OCI-M1 (cell line): ENCODE measurements around the gene HCRTR1.
A peak's percentile ranks its signal among the peaks of the same experiment; 100 is the strongest.

Source experiments
- DNase-seq: peaks from one replicate; lab custom pipeline; 2025; lab: John Stamatoyannopoulos, UW

The HCRTR1 gene

DNA sequence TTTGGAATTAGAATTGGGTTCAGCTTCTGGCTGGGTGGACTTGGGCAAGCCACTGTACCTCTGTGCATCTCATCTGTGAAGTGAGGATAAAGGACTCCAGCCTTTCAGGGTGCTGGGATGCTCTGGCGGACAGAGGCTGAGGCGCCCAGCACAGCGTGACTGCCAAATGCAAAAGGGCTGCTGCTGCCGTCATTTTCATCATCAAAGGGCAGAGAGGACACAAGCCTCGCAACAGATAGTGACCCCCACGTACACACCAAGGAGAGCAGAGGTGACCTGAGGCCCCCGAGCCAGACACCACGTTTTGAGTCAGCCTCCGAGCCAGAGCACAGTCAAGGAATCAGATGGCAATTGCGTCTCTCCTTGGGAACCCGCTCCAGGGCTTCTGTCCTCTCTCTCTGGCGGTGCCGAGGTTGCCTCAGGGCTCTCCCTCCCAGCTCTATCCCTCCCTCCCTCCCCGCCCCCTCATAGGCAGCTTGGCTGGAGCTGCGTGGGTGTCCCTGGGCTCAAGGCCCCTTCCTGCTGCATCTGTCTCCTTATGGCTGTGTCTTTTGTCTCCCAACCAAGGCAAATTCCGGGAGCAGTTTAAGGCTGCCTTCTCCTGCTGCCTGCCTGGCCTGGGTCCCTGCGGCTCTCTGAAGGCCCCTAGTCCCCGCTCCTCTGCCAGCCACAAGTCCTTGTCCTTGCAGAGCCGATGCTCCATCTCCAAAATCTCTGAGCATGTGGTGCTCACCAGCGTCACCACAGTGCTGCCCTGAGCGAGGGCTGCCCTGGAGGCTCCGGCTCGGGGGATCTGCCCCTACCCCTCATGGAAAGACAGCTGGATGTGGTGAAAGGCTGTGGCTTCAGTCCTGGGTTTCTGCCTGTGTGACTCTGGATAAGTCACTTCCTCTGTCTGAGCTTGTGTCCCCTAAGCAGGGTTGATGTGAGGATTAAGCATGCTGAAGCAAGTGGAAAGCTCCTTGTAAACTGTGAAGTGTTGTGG lies 9.0 kb downstream of the HCRTR1 start:
- no peak for DNase-seq

DNA sequence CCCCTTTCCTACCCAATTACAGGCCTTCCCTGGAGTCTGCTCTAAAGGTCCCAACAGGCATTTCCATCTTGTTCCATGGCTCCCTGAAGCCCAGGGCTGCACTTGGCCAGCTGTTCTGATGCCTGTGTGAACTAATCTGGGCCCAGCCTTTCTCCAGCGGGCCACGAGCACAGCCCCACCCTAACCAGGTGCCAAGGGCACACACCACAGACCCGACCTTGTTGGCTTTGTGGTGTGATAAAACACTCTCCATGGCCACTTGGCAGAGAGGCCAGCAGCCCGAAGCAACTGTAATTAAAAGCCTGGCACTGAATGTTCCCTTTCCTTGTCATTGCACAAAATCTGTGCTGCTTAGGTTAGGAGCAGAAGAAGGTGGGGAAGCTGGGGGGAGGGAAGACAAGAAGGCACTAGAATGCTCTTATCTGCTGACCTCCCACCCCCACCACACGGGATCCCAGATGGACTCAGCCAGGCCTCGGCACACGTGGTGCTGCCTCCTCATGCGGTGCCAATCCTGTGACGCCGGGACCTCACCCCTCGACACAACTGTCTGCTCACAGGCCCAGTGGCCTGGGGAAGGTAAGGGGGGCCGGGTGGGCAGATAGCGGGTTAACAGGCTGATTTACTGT lies 9.9 kb downstream of the HCRTR1 start:
- peak; percentile 65 for DNase-seq

DNA sequence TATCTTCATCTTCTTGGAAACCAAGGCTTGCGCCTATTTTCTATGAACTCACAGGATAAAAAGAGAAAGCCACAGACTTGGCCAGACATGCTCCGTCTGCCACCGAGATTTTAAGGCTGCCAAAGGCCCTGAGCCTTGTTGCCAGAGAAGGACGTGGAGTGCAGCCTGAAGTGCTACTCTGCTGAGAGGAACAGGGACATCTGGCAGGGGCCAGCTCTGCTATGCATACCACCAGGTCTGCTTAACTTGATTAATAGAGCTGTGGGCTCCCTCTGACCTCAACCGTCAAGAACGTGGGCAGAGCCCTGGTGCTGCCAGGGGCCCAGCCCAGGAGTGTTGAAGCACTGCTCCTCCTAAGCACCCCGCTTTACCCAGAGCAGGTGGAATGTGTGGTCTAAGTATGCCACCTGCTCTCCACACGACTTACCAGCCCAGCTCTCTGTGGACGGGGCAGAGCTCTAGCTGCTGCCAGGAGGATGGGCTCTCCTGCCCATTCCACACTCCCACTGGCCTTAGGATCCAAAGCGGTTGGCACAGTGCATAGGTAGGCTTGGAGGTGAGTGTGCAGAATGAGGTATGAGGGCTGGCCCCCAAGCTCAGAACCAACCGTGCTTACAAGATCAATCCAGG lies 10.6 kb downstream of the HCRTR1 start:
- no peak for DNase-seq

DNA sequence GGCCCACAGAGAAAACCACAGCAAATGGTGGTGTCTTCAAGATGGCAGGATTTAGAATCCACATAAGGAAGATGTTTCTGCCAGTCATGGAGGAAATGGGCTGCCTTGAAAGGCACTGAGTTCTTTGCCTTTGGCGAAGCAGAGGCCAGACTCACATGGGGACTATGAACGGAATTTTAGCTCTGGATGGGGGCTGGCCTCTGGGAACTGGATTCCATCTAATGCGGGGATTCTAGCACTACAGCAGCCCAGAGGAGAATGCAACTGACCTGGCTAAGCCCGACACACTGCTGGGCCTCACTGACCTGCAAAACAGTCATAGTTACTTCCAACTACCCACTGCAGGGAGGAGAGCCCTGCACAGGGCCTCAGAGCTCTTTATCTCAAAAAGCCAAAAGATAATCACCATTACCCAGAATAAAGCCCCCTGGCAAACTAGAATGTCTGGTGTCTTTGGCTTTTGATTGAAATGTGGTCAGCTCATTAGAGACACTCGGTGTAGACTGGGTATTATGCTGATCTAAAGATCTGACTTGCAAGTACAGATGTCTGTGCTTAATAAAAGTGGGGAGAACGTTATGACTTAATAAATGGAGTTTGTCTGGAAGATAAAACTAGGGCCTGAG lies 11.6 kb downstream of the HCRTR1 start:
- no peak for DNase-seq

DNA sequence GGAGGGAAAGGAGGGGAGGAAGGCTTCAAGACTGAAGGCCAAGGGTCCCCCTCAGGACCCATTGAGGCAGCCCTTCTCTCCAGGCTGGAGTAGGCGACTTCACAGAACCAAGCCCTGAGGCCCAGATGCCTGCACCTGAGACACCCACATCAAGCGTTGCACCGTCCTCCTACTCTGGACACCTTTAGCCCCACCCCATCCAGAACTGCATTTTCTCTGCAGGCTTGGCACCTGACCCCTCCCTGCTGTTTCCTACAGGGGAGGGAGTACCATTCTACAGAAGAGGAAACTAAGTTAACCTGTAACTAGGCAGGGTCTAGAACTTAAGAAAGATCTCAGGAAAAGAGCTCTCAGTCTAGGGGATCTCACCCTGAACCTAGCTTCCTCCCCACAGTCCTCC lies 15.2 kb downstream of the HCRTR1 start:
- DNase-seq, result no peak

DNA sequence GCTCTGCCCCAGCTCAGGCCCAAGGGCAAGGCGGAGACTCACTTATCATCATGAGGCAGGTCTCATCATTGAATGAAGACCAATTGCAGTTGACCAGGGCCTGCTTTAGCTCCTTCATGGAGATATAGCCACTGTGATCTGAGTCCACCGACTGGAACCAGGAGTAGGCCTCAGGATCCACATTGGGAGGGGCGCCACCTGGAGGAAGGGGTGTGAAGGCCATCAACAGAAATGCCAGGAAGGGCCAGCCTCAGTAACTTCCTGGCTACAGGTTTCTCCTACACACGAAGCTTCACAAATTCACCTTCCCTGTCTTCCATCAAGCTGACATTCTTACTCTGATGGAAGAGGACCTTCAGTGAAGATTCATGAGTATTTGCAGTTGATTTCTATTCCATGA lies 15.6 kb downstream of the HCRTR1 start:
- peak; percentile 55 for DNase-seq

DNA sequence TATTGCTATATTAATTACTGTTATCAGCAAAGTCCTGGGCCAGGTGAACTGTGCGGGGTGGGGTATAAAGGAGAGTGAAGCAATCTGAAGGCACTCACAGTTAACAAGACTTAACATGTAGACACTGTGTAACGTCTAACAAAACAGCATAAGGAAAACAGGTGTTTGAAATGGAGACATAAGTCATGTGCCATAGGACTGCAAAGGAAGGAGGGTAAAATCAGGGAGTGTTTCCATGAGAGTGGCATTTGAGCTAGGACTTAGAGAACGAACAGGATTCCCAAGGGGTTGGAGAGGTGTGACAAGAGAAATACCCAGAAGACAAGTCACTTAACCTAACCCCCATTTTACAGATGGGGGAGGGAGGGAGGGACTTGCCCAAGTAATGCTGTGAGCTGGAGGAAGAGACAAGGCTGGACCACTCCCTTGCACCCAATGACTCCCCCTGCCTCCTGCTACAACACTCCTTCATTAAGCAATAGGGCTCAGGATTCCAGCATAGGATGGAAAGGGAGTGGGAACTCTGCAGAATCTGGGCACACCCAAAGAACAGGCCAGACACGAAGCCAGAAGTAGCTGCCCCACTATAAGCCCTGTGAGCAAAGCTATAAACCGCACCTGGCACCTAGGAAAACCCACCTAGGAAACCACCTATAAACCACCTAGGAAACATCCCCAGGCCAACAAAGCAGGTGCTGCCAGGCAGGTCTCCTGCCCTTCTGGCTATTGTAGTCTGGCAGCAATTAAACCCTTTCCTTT lies 20.6 kb downstream of the HCRTR1 start:
- DNase-seq, result no peak

DNA sequence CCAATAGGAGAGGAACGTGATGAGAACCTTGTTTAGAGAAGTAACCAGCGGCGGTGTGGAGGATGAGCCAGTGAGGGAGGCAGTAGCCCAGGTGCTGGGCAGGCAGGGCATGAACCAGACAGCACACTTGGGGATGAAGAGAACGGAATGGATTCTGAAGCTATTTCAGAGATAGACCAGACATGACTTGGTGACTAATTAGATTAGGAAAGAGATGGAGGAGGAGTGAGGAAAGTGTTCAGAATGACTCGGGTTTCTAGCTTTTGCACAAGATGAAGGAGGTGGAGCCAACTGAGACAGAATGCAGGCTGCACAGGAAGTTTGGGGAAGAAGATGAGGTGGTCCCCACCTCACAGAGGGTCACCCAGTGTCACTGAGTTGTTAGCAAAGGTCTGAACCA lies 22.1 kb downstream of the HCRTR1 start:
- DNase-seq, result no peak

DNA sequence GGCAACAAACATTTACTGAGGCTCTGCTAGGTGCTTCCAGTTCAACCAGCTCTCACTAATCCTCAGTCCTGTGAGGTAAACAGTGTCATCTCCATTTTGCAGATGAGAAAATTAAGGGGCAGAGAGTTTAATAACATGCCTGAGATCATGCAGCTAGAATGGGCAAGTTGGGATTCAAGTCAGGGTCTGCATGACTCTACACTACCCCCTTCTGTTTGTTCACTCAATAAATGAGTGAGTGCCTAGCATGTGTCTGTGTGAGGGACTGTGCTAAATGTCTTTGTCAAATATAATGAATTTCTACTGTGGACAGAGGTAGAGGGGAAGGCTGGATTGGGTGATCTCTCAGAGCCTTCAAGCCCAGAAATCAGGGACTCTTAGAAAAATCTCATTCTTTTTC lies 22.7 kb downstream of the HCRTR1 start:
- no peak for DNase-seq

DNA sequence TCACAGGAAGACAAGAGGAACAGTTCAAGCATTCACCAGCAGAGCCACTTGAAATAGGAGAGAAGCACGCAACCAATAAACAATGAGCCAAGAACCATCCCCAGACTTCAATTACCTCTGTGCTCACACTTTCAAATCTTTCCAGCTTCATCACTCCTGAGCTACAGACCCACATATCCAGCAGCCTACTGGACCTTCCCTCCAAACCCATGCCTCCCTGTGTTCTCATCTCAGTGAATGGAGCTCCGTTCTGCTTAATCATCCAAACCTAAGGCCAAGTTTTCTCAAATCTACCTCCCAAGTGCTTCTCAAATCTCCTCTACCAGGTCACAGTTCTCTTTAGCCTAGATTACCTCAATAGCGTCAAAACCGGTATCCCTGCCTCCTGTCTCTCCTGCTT lies 23.5 kb downstream of the HCRTR1 start:
- DNase-seq, result no peak

DNA sequence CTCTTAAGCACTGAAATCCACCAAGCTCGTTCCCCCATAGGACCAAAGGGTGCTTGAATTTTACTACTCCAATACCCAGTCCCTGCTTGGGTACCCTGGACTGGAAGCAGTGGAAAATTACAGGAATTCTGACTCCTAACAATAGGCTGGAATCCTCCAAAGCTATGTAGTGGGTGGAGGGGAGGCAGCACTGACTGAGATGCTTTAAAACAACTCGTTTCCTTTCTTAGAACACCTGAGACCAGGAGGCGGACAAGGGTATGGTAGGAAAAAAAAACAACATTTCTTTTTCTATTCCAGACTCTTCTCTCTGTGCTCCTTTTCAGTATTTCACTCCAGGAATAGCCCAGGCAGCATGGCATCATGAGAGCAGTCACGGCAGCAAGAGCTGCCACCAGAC lies 24.9 kb downstream of the HCRTR1 start:
- no peak for DNase-seq

DNA sequence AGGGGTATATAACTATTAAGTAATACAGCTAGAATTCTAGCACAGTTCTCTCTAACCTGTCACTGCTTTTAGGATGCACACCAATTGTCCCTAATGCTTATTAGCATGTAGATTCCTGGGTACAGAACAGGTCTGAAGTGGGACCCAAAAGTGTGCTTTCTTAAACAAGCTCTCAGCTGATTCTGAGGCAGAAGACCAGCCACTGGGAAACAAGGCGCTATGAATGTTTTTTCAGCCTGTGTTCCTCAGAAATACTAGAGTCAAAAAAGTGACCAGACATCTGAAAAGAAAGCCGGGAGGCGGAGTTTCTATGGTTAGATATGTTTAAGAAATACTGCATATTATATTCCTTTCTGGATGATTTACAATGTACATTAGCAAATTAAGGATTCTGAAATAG lies 25.4 kb downstream of the HCRTR1 start:
- DNase-seq, result no peak

DNA sequence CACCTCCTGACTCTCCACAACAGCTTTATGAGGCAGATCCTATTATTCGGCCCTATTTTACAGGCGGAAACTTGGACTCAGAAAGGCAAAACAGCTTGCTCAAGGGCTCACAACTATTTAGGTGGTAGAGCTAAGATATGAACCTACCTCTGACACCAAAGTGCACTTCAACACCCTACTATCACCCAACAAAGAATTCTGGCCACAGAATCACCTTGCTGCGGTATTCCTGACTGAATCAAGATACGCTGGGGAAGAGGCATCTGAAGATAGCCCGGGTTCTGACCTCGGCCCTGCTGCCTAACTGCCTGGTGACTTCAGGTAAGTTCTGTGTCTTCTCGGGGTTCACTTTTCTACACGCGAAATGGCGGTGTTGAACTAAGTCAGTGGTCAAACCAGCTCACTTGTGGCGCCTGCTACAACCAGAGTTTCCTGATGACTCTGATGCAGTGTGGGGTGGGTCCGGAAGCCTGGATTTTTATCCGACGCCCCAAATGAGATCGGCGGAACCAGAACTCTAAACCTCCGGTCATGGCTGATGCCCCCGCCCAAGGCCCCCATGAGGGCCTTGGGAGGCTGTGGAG lies 26.6 kb downstream of the HCRTR1 start:
- no peak for DNase-seq

DNA sequence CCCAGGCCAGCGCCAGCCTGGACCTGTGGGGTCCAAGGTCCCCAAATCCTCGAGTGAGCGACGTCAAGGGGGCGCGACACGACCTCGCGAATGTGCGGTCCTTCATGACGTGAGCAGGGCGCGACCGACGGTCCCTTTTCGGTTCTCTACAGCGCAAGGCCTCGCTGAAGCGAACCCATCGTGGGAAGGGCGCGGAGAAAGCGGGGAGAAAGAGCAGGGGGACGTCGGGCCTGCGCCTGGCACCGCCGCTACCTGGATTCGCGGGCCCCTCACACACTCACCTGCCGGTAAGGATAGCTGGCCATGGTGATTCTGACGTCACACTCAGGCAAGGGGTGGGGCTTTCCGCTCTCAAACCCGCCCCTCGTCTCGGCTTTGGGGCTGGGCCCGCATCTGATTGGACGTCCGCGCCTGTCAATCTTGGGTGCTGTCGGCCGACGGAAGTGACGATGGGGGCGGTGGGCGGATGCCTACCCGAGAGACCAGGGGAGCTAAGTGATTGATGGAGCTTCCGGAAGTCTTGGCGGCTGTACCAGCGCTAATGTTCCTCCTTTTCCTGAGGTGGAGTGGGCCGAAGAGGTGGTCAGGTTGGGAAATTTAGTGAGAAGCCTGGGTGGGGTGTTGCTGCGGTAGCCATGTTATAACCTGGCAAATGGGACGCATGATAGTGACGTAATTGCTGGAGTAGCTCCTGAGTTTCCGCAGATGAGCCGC lies 27.2 kb downstream of the HCRTR1 start, which contains the start of gene PEF1:
TSS of gene PEF1 (minus strand) at position 317 of the 714 bp plus-strand sequence. CDS start at position 305, 12 bp downstream.
- DNase-seq, result peak; percentile 99

DNA sequence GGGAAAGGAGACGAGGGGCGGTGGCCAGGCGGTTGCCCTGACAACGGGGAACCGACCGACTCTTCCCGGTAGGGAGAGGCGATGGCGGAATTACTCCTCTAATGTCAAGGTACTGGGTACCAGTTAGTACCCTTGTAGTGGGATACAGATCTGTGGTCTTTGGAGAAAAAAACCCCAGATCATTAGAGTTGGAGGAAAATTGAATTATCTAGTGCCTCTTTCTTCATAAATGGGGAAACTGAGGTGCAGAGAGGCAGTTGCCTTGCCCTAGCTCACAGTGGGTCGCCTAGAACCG lies 27.7 kb downstream of the HCRTR1 start:
- no peak for DNase-seq

DNA sequence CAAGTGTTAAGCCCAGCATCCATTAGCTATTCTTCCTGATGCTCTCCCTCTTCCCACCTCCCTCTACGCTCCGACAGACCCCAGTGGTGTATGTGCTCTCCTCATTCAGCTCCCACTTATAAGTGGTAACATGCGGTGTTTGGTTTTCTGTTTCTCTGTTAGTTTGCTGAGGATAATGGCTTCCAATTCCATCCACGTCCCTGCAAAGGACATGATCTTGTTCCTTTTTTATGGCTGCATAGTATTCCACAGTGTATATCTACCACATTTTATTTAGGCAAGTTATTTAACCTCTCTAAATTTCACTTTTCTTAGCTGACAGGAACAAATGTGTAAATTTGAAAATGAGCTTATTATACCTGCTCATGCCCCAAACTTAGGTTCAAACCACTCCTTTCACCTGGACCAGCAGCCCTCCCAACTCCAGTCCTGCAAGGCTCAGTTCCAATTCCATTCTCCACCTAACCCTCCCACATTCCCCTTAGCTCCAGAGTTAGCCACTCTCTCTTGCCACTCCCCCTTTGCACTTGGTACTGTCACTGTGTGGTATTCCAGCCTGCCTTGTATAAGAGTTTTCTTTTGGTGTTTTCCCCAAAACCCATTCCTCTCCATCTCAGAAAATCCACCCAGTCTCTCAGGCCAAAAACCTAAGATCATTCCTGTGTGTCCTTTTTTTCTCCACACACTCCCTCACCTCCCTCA lies 28.9 kb downstream of the HCRTR1 start:
- no peak for DNase-seq

DNA sequence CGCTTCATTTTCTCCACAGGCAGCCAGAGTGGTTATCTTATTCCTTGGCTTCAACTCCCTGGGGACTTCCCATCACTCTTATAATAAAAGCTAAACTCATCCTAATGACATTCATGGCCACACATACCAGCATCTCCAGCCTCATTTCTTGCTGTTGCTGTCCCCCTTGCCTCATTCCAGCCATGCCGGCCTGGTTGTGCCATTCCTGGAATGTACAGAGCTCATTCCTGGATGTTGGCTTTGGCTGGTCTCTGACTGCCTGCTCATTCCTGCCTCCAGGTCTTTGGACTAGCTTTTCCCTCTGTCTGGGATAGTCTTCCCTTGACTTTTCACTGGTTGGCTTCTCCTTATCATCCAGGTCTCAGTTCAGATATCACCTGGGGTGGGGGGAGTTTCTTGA lies 29.6 kb downstream of the HCRTR1 start:
- no peak for DNase-seq

DNA sequence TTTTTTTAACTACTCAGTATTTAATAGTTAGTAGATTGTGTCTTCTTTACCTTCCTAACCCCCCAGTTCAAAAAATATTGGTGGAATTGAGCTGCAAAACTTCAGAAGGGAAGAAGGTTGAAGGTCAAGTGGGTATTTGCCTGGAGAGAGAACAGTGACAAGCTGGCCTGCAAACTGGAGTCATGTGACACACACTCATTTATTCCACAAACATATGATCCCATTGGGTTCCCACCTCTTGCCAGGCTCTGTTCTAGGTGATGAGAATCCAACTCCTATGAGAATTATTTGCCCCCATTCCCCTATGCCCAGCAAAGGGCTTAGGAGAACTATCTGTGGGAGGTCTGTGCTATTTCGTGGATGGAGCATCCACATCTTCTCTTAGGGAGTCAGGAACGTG lies 30.7 kb downstream of the HCRTR1 start:
- no peak for DNase-seq

DNA sequence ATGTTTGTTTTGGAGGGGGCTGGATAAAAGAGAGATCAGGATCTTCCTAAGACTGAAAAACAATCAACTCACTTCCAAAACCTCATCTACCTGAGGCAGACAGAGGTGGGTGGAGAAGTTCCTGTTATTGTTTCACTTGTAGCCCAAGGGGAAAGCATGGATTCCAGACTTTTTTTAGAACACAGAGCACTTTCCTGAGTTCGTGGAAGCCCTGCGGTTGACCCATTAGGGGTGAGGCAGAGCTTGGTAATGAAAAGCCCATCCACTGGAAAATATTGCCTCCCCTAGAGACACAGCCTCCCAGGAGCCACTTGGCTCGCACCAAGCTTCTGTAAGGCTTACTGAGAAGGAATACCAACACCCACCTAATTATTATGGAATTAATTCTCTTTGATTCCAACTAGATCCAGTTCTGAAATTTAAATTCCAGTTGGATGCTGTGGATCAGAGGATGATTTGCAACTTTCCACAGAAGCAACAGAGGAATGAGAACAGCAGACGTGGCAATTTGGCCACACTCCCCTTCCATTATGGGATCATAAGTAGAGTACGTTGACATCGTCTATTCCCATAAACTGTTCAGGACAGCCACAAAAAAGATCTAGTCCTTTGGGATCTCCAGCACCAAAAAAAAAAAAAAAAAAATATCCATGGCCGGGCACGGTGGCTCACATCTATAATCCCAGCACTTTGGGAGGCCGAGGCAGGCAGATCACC lies 31.3 kb downstream of the HCRTR1 start:
- no peak for DNase-seq
